ENCODE results near the gene SLC25A26. TPM values are rescaled to one million over a fixed set of nuclear protein-coding genes. Genes with fewer than 3 reads are reported as not detected.

The SLC25A26 gene
- total RNA-seq, 1 experiment from 2014 or later: 27.2 TPM

Other genes with a start within 250 kb of the SLC25A26 start
- 3.4 and 4.1 TPM in 2 replicates for gene MAGI1, start 182.1 kb upstream of the SLC25A26 start, total RNA-seq (2014; rRNA removed; shearing (Covaris generic))

Data from RPMI7951 (cell line).